Measurements from ENCODE around the gene IQCH.

IQCH gene

DNA sequence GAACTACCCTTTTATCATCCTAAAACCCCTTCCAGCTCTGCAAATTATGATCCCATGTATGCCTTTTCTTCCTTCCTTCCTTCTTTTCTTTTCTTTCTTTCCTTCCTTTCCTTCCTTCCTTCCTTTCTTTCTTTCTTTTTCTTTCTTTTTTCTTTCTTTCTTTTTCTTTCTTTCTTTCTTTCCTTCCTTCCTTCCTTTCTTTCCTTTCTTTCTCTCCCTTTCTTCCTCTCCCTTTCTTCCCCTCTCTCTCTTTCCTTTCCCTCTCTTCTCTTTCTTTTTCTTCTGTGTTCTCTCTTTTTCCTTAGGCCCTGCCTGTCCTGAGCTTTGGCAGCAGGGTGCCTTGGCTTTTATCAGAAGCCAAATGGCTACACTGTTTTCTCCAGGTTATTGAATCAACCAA, 66.8 kb downstream of the IQCH start:
- no peaks in the 10 kb centered on the region for H3K27me3 ChIP-seq (replicated peaks; ENCODE audit: control insufficient read depth, insufficient read depth, low read length)
- TF ChIP-seq, protein P1, sequence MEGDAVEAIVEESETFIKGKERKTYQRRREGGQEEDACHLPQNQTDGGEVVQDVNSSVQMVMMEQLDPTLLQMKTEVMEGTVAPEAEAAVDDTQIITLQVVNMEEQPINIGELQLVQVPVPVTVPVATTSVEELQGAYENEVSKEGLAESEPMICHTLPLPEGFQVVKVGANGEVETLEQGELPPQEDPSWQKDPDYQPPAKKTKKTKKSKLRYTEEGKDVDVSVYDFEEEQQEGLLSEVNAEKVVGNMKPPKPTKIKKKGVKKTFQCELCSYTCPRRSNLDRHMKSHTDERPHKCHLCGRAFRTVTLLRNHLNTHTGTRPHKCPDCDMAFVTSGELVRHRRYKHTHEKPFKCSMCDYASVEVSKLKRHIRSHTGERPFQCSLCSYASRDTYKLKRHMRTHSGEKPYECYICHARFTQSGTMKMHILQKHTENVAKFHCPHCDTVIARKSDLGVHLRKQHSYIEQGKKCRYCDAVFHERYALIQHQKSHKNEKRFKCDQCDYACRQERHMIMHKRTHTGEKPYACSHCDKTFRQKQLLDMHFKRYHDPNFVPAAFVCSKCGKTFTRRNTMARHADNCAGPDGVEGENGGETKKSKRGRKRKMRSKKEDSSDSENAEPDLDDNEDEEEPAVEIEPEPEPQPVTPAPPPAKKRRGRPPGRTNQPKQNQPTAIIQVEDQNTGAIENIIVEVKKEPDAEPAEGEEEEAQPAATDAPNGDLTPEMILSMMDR (IDR thresholded peaks at IDR 0.05; ENCODE audit: insufficient read depth, low read length, poor library complexity, severe bottlenecking) = no peak
- no peaks in the 10 kb centered on the region for H3K36me3 ChIP-seq (ENCODE audit: control insufficient read depth, insufficient read depth, low read length)
- no peak overlapping the region for H3K4me3 ChIP-seq (replicated peaks; ENCODE audit: low read depth, low read length)
- no peak for DNase-seq (ENCODE audit: extremely low read depth, insufficient read length)

DNA sequence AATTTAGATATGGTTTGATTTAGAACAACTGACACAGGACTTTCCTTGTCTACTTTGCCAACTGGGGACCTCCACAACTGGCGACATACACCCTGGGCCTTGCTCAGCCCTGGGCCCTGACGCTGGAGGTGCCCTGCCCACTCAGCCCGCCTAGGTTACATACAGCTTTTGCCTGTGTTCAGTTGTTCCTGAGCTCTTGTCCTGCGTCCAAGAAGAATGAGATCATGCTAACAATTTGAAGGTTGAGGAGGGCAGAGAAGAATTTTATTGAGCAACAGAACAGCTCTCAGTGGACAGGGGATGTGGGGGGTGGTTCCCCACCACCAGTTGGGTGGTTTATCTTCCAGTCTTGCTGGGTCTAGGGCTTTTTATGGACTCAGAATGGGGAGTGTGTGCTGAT, 67.9 kb downstream of the IQCH start:
- Histone ChIP-seq H3K4me3 (replicated peaks; ENCODE audit: low read depth, low read length) (no peak overlapping the region), H3K36me3 (ENCODE audit: control insufficient read depth, insufficient read depth, low read length) (no peaks in the 10 kb centered on the region), H3K27me3 (replicated peaks; ENCODE audit: control insufficient read depth, insufficient read depth, low read length) (no peaks in the 10 kb centered on the region)
- TF ChIP-seq, protein P1 (IDR thresholded peaks at IDR 0.05; ENCODE audit: insufficient read depth, low read length, poor library complexity, severe bottlenecking) = no peak
- no peak for DNase-seq (ENCODE audit: extremely low read depth, insufficient read length)

DNA sequence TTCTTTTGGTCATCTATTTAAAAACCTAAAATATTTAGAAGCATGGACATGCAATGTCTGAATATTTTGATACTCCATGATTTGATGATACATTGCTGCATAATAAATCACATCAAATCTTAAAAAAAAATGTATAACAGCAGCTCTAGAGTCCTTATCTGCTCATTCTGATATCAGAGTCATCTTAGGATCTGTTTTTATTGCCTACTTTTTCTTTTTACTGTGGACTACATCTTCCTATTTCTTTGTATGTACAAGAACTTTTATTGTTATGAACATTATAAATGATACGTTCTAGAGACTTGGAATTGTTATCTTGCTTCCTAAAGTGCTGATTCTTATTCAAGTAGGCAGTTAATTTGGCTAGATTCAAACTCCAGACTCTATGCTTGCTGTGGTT, 72.7 kb downstream of the IQCH start:
- Histone ChIP-seq H3K36me3 (ENCODE audit: control insufficient read depth, insufficient read depth, low read length) (no peaks in the 10 kb centered on the region), H3K27me3 (replicated peaks; ENCODE audit: control insufficient read depth, insufficient read depth, low read length) (no peaks in the 10 kb centered on the region), H3K4me3 (replicated peaks; ENCODE audit: low read depth, low read length) (no peak overlapping the region)
- TF ChIP-seq, protein P1 (IDR thresholded peaks at IDR 0.05; ENCODE audit: insufficient read depth, low read length, poor library complexity, severe bottlenecking) = no peak
- DNase-seq (ENCODE audit: extremely low read depth, insufficient read length) = no peak

DNA sequence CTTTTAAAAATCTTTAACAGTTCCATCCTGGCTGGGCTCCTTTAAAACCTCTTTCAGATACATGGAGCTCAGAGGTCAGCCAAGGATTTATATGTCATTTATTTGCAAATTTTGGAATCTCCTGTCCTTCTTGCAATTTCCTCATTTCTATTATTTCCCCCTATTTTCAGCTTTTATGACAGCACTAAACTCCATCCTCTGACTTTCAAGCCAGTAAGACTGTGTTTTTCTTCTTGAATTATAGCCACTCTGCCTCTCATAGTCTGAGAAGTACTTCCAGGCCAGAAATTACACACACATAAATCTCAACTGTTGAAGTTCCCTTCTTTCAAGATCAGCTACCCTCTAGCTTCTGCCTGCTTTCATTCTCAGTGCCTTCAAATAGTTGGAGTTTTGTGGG, 73.2 kb downstream of the IQCH start:
- TF ChIP-seq, protein P1 (IDR thresholded peaks at IDR 0.05; ENCODE audit: insufficient read depth, low read length, poor library complexity, severe bottlenecking) = no peak

DNA sequence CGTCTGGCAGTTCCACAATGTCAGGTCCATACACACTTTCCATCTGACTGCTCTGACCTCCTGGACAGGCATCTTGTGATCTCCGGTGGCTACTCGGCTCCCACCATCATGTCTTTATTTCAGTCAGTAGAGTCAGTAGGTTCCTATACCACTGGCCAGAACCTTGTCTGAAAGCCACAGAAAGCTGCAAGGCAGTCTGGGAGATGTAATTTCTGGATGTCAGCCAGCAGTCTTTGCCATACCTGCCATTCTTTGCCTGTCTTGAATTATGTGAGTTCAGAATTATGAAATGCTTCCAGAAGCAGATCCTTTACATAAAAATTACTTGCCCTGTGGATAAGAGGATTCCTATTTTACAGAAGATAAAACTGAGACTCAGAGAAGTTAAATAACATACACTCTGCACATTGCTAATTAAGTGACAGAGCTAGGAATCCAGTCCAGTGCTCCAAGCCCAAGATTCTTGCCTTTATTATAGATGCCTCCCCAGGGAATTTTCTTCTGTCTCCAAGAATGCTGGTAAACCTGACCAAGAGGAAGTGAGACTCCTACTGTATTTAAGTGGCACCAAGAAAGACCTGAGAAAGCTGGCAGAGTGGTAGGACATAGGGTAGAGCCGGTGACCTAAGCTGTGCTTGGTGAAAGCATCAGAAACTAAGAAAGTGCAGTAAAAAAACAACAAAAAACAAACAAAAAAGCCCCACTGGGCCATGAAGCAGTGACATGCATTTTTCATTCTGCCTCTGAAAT, 75.6 kb downstream of the IQCH start:
- no peak overlapping the region for H3K4me3 ChIP-seq (replicated peaks; ENCODE audit: low read depth, low read length)
- DNase-seq (ENCODE audit: extremely low read depth, insufficient read length) = no peak
- no peaks in the 10 kb centered on the region for H3K36me3 ChIP-seq (ENCODE audit: control insufficient read depth, insufficient read depth, low read length)
- no peaks in the 10 kb centered on the region for H3K27me3 ChIP-seq (replicated peaks; ENCODE audit: control insufficient read depth, insufficient read depth, low read length)
- TF ChIP-seq, protein P1 (IDR thresholded peaks at IDR 0.05; ENCODE audit: insufficient read depth, low read length, poor library complexity, severe bottlenecking) = no peak

More for the DNA sequence above, 73.2 kb downstream of the IQCH start:
- DNase-seq (ENCODE audit: extremely low read depth, insufficient read length) = no peak
- Histone ChIP-seq H3K27me3 (replicated peaks; ENCODE audit: control insufficient read depth, insufficient read depth, low read length) (no peaks in the 10 kb centered on the region), H3K4me3 (replicated peaks; ENCODE audit: low read depth, low read length) (no peak overlapping the region), H3K36me3 (ENCODE audit: control insufficient read depth, insufficient read depth, low read length) (no peaks in the 10 kb centered on the region)
